MM.1S (cell line): ENCODE measurements around the gene KDM7A.

Source experiments
- CTCF ChIP-seq: fragments of 300-600 bp; sonication (generic); IDR thresholded peaks from 2 replicates; pipeline ENCODE4 v1.5.1; 2016; ENCODE audit warnings: antibody characterized with exemption, low read length, mixed read lengths
- EZH2 ChIP-seq: fragments of 300-600 bp; sonication (generic); optimal IDR thresholded peaks from 2 replicates; pipeline ENCODE3; 2017; ENCODE audit warnings: low read depth, mild to moderate bottlenecking, antibody characterized with exemption, low read length, mixed read lengths
- EZH2phosphoT487 ChIP-seq: fragments of 300-600 bp; sonication (generic); IDR thresholded peaks from 2 replicates; pipeline ENCODE4 v1.6.1; 2018; ENCODE audit warnings: antibody characterized with exemption, low read length

DNA sequence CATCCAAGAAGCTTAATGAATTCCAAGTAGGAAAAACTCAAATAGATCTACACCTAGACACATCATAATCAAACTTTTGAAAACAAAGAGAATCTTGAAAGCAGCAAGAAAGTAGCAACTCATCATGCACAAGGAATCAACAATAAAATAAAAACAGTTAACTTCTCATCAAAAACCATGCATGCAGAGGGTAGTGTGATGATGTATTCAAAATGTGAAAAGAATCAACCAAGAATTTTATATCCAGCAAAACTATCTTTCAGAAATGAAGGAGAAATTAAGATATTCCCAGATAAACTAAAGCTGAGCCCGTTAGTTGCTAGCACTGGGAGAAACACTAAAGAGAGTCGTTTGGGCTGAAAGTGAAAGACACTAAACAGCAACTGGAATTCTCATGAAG is 109.7 kb downstream of the KDM7A start:
- TF ChIP-seq CTCF (no peak), EZH2phosphoT487 (no peak), EZH2 (no peak)
